Natural killer cell (primary cell): ENCODE results near the gene ZMIZ1. TPM values are rescaled to one million over a fixed set of nuclear protein-coding genes. Genes with fewer than 3 reads are reported as not detected.

Experiments used
- ATAC-seq, 3 donors: fragments of 150-1000 bp in 2 of 3; fragments of 200-7000 bp in 1 of 3; cut with Tn5 transposase; 1 replicate in 1 of 3; 2 replicates in 2 of 3; pipeline ENCODE4 v1.10.0; 2021; ENCODE audit warnings: mild to moderate bottlenecking in 2 of 3, moderate library complexity in 2 of 3
- DNase-seq, 2 donors: peaks; one replicate each; pipeline versions ENCODE4 v3.0.0 to v3.0.0-alpha.2; 2013 to 2021; ENCODE audit warnings: mixed read lengths in 1 of 2
- H3K27ac ChIP-seq: one replicate; pipeline ENCODE4 v1.5.1; 2013; ENCODE audit warnings: mild to moderate bottlenecking, low read length
- H3K27me3 ChIP-seq: one replicate; pipeline ENCODE4 v1.6.1; 2013; ENCODE audit warnings: low read length; ENCODE audit not compliant: control insufficient read depth, insufficient read depth
- H3K36me3 ChIP-seq: one replicate; pipeline ENCODE4 v1.6.1; 2013; ENCODE audit warnings: low read length; ENCODE audit not compliant: control insufficient read depth, insufficient read depth
- H3K4me1 ChIP-seq: one replicate; pipeline ENCODE4 v1.6.1; 2013; ENCODE audit warnings: low read length; ENCODE audit not compliant: control insufficient read depth, insufficient read depth
- H3K4me3 ChIP-seq: one replicate; pipeline ENCODE4 v1.5.1; 2013; ENCODE audit warnings: low read length
- H3K9me3 ChIP-seq: one replicate; pipeline ENCODE4 v1.6.1; 2013; ENCODE audit warnings: low read length; ENCODE audit not compliant: control insufficient read depth, insufficient read depth
- H3K27ac Mint-ChIP-seq, 2 donors: one replicate each; pipeline ENCODE4 v1.8.0; 2022; ENCODE audit warnings: mild to moderate bottlenecking in 2 of 2, mixed read lengths in 2 of 2, moderate library complexity in 1 of 2
- H3K27me3 Mint-ChIP-seq, 2 donors: one replicate each; pipeline ENCODE4 v1.8.0; 2022; ENCODE audit warnings: low read depth in 2 of 2, mixed read lengths in 2 of 2
- H3K36me3 Mint-ChIP-seq: one replicate; pipeline ENCODE4 v1.8.0; 2022; ENCODE audit warnings: mixed read lengths
- H3K4me1 Mint-ChIP-seq, 2 donors: one replicate each; pipeline ENCODE4 v1.8.0; 2022; ENCODE audit warnings: mixed read lengths in 2 of 2
- H3K4me3 Mint-ChIP-seq: one replicate; pipeline ENCODE4 v1.8.0; 2022; ENCODE audit warnings: mild to moderate bottlenecking, moderate library complexity, mixed read lengths
- H3K9me3 Mint-ChIP-seq, 2 donors: one replicate each; pipeline ENCODE4 v1.8.0; 2022; ENCODE audit warnings: mixed read lengths in 2 of 2
- CTCF ChIP-seq: fragments of 200-600 bp; IDR thresholded peaks from one replicate; pipeline ENCODE4 v1.8.0; 2022; ENCODE audit warnings: antibody characterized with exemption
- WGBS: methylation state at CpG from one replicate; pipeline ENCODE4 v1.1.7; 2013; ENCODE audit warnings: missing lambda C conversion rate; ENCODE audit not compliant: insufficient coverage; 5-methylcytosine and 5-hydroxymethylcytosine counted together
- intact Hi-C: fragments of 100-400 bp; cut with micrococcal nuclease; formaldehyde crosslinking; loops from one replicate; pipeline ENCODE4 v1.14.2; 2022
- total RNA-seq, 4 donors: library from RNA; stranded (reverse); fragments of 120-200 nt in 1 of 4; gene quantifications; one replicate each; pipeline versions ENCODE4 v1.2.3 to v1.2.4, GENCODE V29; 2013 to 2022

ZMIZ1 gene
- total RNA-seq, 3 donors from 2014 or later (not counting 1 experiment from before 2014, with no cell fraction given), result 36.5 to 51.5 (median 37.9) TPM

GRCh38 chr10:79106256-79107050, 37.7 kb downstream of the ZMIZ1 start:
- intact Hi-C loops, result no loop called here
- no peak for TF ChIP-seq CTCF
- H3K4me1 Mint-ChIP-seq, result peaks cover 34 to 82% of the 10 kb centered on the region in 2 donors
- no peaks in the 10 kb centered on the region for H3K9me3 Mint-ChIP-seq
- no peaks in the 10 kb centered on the region for H3K9me3 ChIP-seq
- no peak overlapping the region for H3K27ac Mint-ChIP-seq
- no peak overlapping the region for H3K27ac ChIP-seq
- ATAC-seq (no peak), DNase-seq (no peak)
- H3K27me3 ChIP-seq, result no peaks in the 10 kb centered on the region
- H3K36me3 ChIP-seq, result no peaks in the 10 kb centered on the region
- H3K4me3 Mint-ChIP-seq, result no peak overlapping the region
- peaks cover 68% of the 10 kb centered on the region for H3K4me1 ChIP-seq
- H3K4me3 ChIP-seq, result no peak overlapping the region
- peaks cover 0 to 4% of the 10 kb centered on the region in 2 donors for H3K27me3 Mint-ChIP-seq
- WGBS, result 85% methylated on average over 10 of the region's 10 CpGs
- H3K36me3 Mint-ChIP-seq, result no peaks in the 10 kb centered on the region

GRCh38 chr10:79107736-79108264, 39.0 kb downstream of the ZMIZ1 start:
- Mint-ChIP-seq H3K27ac (no peak overlapping the region), H3K27me3 (peaks cover 0 to 4% of the 10 kb centered on the region in 2 donors), H3K4me1 (peaks cover 44 to 82% of the 10 kb centered on the region in 2 donors), H3K9me3 (no peaks in the 10 kb centered on the region), H3K36me3 (no peaks in the 10 kb centered on the region), H3K4me3 (no peak overlapping the region)
- Histone ChIP-seq H3K4me3 (no peak overlapping the region), H3K9me3 (no peaks in the 10 kb centered on the region), H3K27ac (no peak overlapping the region), H3K36me3 (no peaks in the 10 kb centered on the region), H3K4me1 (peaks cover 58% of the 10 kb centered on the region), H3K27me3 (no peaks in the 10 kb centered on the region)
- intact Hi-C loops, result no loop called here
- TF ChIP-seq CTCF, result no peak
- WGBS, result 79% methylated on average over 3 of the region's 5 CpGs
- ATAC-seq (no peak), DNase-seq (no peak)

GRCh38 chr10:79108728-79109127, 40.0 kb downstream of the ZMIZ1 start:
- no peak overlapping the region for H3K27ac Mint-ChIP-seq
- peaks cover 58% of the 10 kb centered on the region for H3K4me1 ChIP-seq
- H3K4me1 Mint-ChIP-seq, result peaks cover 48 to 82% of the 10 kb centered on the region in 2 donors
- TF ChIP-seq CTCF, result no peak
- intact Hi-C loops, result no loop called here
- H3K36me3 Mint-ChIP-seq, result no peaks in the 10 kb centered on the region
- H3K27me3 ChIP-seq, result no peaks in the 10 kb centered on the region
- no peaks in the 10 kb centered on the region for H3K9me3 Mint-ChIP-seq
- H3K27ac ChIP-seq, result no peak overlapping the region
- no peak overlapping the region for H3K4me3 Mint-ChIP-seq
- no peaks in the 10 kb centered on the region for H3K27me3 Mint-ChIP-seq
- WGBS, result 53% methylated on average over 6 of the region's 6 CpGs
- no peak for ATAC-seq
- H3K36me3 ChIP-seq, result no peaks in the 10 kb centered on the region
- no peaks in the 10 kb centered on the region for H3K9me3 ChIP-seq
- H3K4me3 ChIP-seq, result no peak overlapping the region
- DNase-seq, result no peak
